DND-41 (cell line): Measurements from ENCODE around the gene RNF220.

Source experiments
- ATAC-seq: fragments of 200-7000 bp; cut with Tn5 transposase; 3 replicates; pipeline ENCODE4 v1.9.1; 2021; ENCODE audit warnings: low read depth; ENCODE audit not compliant: insufficient read depth
- DNase-seq: peaks from one replicate; pipeline ENCODE4 v3.0.0-alpha.2; 2020
- H2AFZ ChIP-seq: 2 replicates; pipeline ENCODE4 v1.6.0; 2012; ENCODE audit warnings: low read depth, low read length
- H3K27ac ChIP-seq: 2 replicates; pipeline ENCODE4 v1.5.1; 2012; ENCODE audit warnings: low read length, inconsistent platforms
- H3K27me3 ChIP-seq: fragments of 200-600 bp; sonication (generic); 2 replicates; pipeline ENCODE4 v1.6.0; 2012; ENCODE audit warnings: low read length, mild to moderate bottlenecking, inconsistent platforms; ENCODE audit not compliant: insufficient read depth, poor library complexity
- H3K36me3 ChIP-seq: 2 replicates; pipeline ENCODE4 v1.5.1; 2012; ENCODE audit warnings: low read length, inconsistent platforms; ENCODE audit not compliant: insufficient read depth
- H3K4me1 ChIP-seq: 2 replicates; pipeline ENCODE4 v1.5.1; 2012; ENCODE audit warnings: mild to moderate bottlenecking, low read length; ENCODE audit not compliant: insufficient read depth
- H3K4me2 ChIP-seq: 2 replicates; pipeline ENCODE4 v1.6.0; 2012; ENCODE audit warnings: mild to moderate bottlenecking, moderate library complexity, low read length, inconsistent platforms; ENCODE audit not compliant: insufficient read depth
- H3K4me3 ChIP-seq, 2 experiments: fragments of 200-600 bp in 1 of 2; shearing (Covaris generic) in 1 of 2; 2 replicates each; pipeline ENCODE4 v1.5.1; 2012 to 2016; ENCODE audit warnings: inconsistent platforms in 2 of 2, low read length in 2 of 2, mild to moderate bottlenecking in 2 of 2, low read depth in 1 of 2, moderate library complexity in 1 of 2
- H3K79me2 ChIP-seq: 2 replicates; pipeline ENCODE4 v1.6.0; 2012; ENCODE audit warnings: low read length, inconsistent platforms; ENCODE audit not compliant: insufficient read depth
- H3K9ac ChIP-seq: 2 replicates; pipeline ENCODE4 v1.6.0; 2012; ENCODE audit warnings: low read depth, mild to moderate bottlenecking, inconsistent platforms, low read length, moderate library complexity
- H3K9me3 ChIP-seq: 2 replicates; pipeline ENCODE4 v1.5.1; 2012; ENCODE audit warnings: low read length, moderate library complexity, mild to moderate bottlenecking, inconsistent platforms; ENCODE audit not compliant: insufficient read depth, severe bottlenecking
- H4K20me1 ChIP-seq: 2 replicates; pipeline ENCODE4 v1.6.0; 2012; ENCODE audit warnings: low read length; ENCODE audit not compliant: insufficient read depth
- EZH2 ChIP-seq: IDR thresholded peaks from 3 replicates; pipeline ENCODE4 v1.6.1; 2012; ENCODE audit warnings: borderline replicate concordance, low read depth, mild to moderate bottlenecking, moderate library complexity, low read length, inconsistent platforms; ENCODE audit not compliant: severe bottlenecking
- TF ChIP-seq, protein P1 (sequence below): IDR thresholded peaks from 2 replicates; pipeline ENCODE4 v1.5.1; 2012; ENCODE audit warnings: borderline replicate concordance, low read length, moderate library complexity, mild to moderate bottlenecking; ENCODE audit not compliant: poor library complexity, severe bottlenecking; ENCODE audit errors: extremely low read depth

The RNF220 gene

DNA sequence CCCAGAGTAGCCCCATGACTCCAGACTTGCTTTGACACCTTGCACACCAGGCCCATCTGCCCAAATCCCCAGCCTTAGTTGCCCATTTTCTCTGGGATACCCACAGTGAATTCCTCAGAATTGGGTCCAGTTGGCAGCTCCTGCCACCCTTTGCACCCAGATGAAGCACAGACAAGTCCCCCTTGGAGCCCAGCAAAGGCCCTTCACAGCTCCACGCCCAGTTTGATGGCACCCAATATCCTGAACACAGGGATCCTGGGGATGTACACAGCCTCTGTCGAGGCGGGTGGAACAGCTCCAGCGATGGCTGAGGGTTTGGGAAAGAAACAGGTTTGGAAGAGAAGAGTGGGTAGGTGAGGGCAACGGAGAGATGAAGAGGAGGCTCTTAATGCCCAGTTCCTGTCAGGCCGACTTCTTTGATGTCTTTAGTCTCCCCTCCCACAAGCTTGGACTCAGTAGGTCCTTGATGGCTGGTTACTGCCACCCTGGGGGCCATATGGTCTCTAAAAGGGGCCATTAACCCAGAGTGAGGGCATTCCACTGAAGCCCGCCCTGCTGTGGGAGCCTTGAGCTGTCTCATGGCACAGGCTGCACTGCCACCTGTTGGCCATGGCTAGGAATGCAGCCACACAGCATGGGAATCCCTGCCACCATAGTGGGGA, 247.5 kb downstream of the RNF220 start:
- Histone ChIP-seq H3K4me3 (no peak overlapping the region), H3K27me3 (no peaks in the 10 kb centered on the region), H3K9me3 (no peaks in the 10 kb centered on the region), H4K20me1 (peaks cover 16% of the 10 kb centered on the region; the same call in 1 of the 2 replicates), H3K4me2 (no peak overlapping the region), H3K27ac (no peak overlapping the region), H3K36me3 (peaks cover 35% of the 10 kb centered on the region), H3K4me1 (no peaks in the 10 kb centered on the region), H3K79me2 (no peaks in the 10 kb centered on the region), H3K9ac (no peak overlapping the region), H2AFZ (no peak overlapping the region)
- peak; percentile 78 for DNase-seq
- ATAC-seq = peak; percentile 96
- TF ChIP-seq, protein P1, sequence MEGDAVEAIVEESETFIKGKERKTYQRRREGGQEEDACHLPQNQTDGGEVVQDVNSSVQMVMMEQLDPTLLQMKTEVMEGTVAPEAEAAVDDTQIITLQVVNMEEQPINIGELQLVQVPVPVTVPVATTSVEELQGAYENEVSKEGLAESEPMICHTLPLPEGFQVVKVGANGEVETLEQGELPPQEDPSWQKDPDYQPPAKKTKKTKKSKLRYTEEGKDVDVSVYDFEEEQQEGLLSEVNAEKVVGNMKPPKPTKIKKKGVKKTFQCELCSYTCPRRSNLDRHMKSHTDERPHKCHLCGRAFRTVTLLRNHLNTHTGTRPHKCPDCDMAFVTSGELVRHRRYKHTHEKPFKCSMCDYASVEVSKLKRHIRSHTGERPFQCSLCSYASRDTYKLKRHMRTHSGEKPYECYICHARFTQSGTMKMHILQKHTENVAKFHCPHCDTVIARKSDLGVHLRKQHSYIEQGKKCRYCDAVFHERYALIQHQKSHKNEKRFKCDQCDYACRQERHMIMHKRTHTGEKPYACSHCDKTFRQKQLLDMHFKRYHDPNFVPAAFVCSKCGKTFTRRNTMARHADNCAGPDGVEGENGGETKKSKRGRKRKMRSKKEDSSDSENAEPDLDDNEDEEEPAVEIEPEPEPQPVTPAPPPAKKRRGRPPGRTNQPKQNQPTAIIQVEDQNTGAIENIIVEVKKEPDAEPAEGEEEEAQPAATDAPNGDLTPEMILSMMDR = peak; percentile 99
- no peak for TF ChIP-seq EZH2

GRCh38 chr1:44653107-44653964, 248.3 kb downstream of the RNF220 start:
- H3K27me3 ChIP-seq = no peaks in the 10 kb centered on the region
- H3K4me1 ChIP-seq = no peaks in the 10 kb centered on the region
- H3K4me3 ChIP-seq = no peak overlapping the region
- H3K4me2 ChIP-seq = no peak overlapping the region
- ATAC-seq (0 out of 3 replicates have a peak, but pooled peaks have one; percentile 2), DNase-seq (no peak)
- H2AFZ ChIP-seq = no peak overlapping the region
- no peak overlapping the region for H3K27ac ChIP-seq
- no peak for TF ChIP-seq EZH2
- TF ChIP-seq, protein P1 = no peak
- H3K79me2 ChIP-seq = no peaks in the 10 kb centered on the region
- H3K9ac ChIP-seq = no peak overlapping the region
- peaks cover 15% of the 10 kb centered on the region; the same call in 1 of the 2 replicates for H4K20me1 ChIP-seq
- no peaks in the 10 kb centered on the region for H3K9me3 ChIP-seq
- H3K36me3 ChIP-seq = peaks cover 29% of the 10 kb centered on the region

GRCh38 chr1:44654621-44655187, 249.6 kb downstream of the RNF220 start:
- TF ChIP-seq, protein P1 = no peak
- no peak for TF ChIP-seq EZH2
- H3K4me1 ChIP-seq = no peaks in the 10 kb centered on the region
- no peak overlapping the region for H3K27ac ChIP-seq
- H3K4me3 ChIP-seq = no peak overlapping the region
- H2AFZ ChIP-seq = no peak overlapping the region
- H3K79me2 ChIP-seq = no peaks in the 10 kb centered on the region
- DNase-seq = no peak
- H3K9me3 ChIP-seq = no peaks in the 10 kb centered on the region
- no peak overlapping the region for H3K4me2 ChIP-seq
- no peak for ATAC-seq
- H3K36me3 ChIP-seq = peaks cover 15% of the 10 kb centered on the region
- H4K20me1 ChIP-seq = peaks cover 12% of the 10 kb centered on the region; the same call in 1 of the 2 replicates
- no peaks in the 10 kb centered on the region for H3K27me3 ChIP-seq
- H3K9ac ChIP-seq = no peak overlapping the region
